Measurements from ENCODE around the gene DNAH8. TPM values are rescaled to one million over a fixed set of nuclear protein-coding genes. Genes with fewer than 3 reads are reported as not detected.

DNAH8 gene
- total RNA-seq, 1 experiment from 2014 or later = not detected

- ChIA-PET CTCF (no interaction called here), POLR2A (no interaction called here), RAD21 (ENCODE audit: low non-redundant PET in 1 of 2, low total read pairs in 2 of 2, uncharacterized antibody in 2 of 2, unreplicated experiment in 2 of 2) (no interaction called here)
- H4K20me1 ChIP-seq (ENCODE audit: insufficient read depth) = no peaks in the 10 kb centered on the region
- H3K4me3 ChIP-seq (replicated peaks in 1 of 2; ENCODE audit: low read depth in 1 of 2, low read length in 2 of 2) = no peak overlapping the region
- H3K9ac ChIP-seq (ENCODE audit: low read length) = no peak overlapping the region
- H3K9me2 ChIP-seq (ENCODE audit: insufficient read depth) = no peaks in the 10 kb centered on the region
- no peak overlapping the region for H3K4me2 ChIP-seq (ENCODE audit: low read length)
- BruUV-seq (replicated peaks) = no TSS peak
- no peak overlapping the region for H3K27ac ChIP-seq (ENCODE audit: low read depth, low read length)
- no peaks in the 10 kb centered on the region for H3K79me2 ChIP-seq (ENCODE audit: insufficient read depth, low read length)
- no peaks in the 10 kb centered on the region for H3K9me3 ChIP-seq (ENCODE audit: control insufficient read depth in 1 of 2, insufficient read depth in 1 of 2, low read depth in 1 of 2, low read length in 2 of 2)
- peaks cover 49% of the 10 kb centered on the region for H3K27me3 ChIP-seq (ENCODE audit: insufficient read depth, low read length)
- no peaks in the 10 kb centered on the region for H3K4me1 ChIP-seq (ENCODE audit: control insufficient read depth in 1 of 2, insufficient read depth in 2 of 2, low read length in 2 of 2)
- ATAC-seq = no peak
- DNase-seq (ENCODE audit: low read depth, low spot score) = no peak
- TF ChIP-seq ZNF274 (IDR thresholded peaks at IDR 0.05; ENCODE audit: low read depth, low read length) = no peak
- no peak for TF ChIP-seq SRF (IDR thresholded peaks at IDR 0.05; ENCODE audit: low read depth)
- no peak for TF ChIP-seq ZFX (IDR thresholded peaks at IDR 0.05)
- no peak for TF ChIP-seq EGR1 (IDR thresholded peaks at IDR 0.05; ENCODE audit: low read depth)
- no peak overlapping the region for H2AFZ ChIP-seq (ENCODE audit: low read depth, low read length, poor library complexity, severe bottlenecking)
- intact Hi-C loops (cut with micrococcal nuclease) = no loop called here
- no peaks in the 10 kb centered on the region for H3K36me3 ChIP-seq (ENCODE audit: control insufficient read depth in 1 of 2, insufficient read depth in 2 of 2, low read length in 2 of 2)
These were observed 253.6 kb downstream of the DNAH8 start for GRCh38 chr6:38968702-38969149.

DNA sequence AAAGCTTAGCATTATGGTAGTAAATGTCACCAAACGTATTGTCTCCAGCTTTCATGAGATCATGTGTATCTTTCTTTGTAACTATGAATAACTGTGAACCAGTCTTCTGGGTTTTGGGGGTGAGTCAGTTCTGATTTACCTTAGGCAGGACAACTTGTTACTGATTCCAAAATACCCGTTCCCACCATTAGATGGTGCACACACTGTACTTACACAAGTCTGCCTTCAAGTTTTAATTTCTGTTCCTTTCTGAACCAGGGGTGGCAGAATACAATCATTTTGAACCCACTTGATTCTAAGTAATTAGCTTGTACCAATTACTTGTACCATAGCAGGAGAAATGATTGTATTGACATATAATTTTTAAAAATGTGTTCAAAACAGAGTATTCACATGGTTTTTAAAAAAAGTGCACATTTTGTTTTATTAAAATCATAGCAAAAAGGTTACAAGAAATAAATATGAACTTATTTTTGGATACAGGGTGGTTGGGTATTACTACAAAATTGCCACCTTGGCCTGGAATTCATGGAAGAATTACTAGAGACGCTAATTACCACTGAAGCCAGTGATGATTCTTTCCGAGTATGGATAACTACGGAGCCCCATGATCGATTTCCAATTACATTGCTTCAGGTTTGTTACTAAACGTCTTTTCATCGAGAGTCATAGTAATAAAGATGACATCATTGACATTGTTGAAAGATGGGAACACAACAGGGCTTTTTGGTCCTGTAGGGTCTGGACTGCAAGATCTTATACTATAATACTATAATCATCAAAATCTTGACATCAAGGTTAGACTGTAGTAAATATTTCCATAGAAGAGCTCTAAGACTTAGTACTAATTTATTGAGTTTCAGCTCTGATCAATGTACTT lies 258.3 kb downstream of the DNAH8 start:
- POLR2A ChIA-PET = no interaction called here
- Histone ChIP-seq H2AFZ (ENCODE audit: low read depth, low read length, poor library complexity, severe bottlenecking) (no peak overlapping the region), H3K79me2 (ENCODE audit: insufficient read depth, low read length) (no peaks in the 10 kb centered on the region), H3K4me2 (ENCODE audit: low read length) (no peak overlapping the region), H3K9me2 (ENCODE audit: insufficient read depth) (no peaks in the 10 kb centered on the region), H4K20me1 (ENCODE audit: insufficient read depth) (no peaks in the 10 kb centered on the region), H3K27ac (ENCODE audit: low read depth, low read length) (no peak overlapping the region), H3K4me1 (ENCODE audit: control insufficient read depth in 1 of 2, insufficient read depth in 2 of 2, low read length in 2 of 2) (no peaks in the 10 kb centered on the region), H3K9ac (ENCODE audit: low read length) (no peak overlapping the region), H3K9me3 (ENCODE audit: control insufficient read depth in 1 of 2, insufficient read depth in 1 of 2, low read depth in 1 of 2, low read length in 2 of 2) (no peaks in the 10 kb centered on the region), H3K36me3 (ENCODE audit: control insufficient read depth in 1 of 2, insufficient read depth in 2 of 2, low read length in 2 of 2) (no peaks in the 10 kb centered on the region), H3K27me3 (ENCODE audit: insufficient read depth, low read length) (peaks cover 70% of the 10 kb centered on the region), H3K4me3 (replicated peaks in 1 of 2; ENCODE audit: low read depth in 1 of 2, low read length in 2 of 2) (no peak overlapping the region)
- CTCF ChIA-PET = interaction anchor here (0.7 to 1.8 kb wide), 8 partner anchors 10 to 337 kb away, joined by 3 to 11 read pairs (median 4); no protein-coding TSS in a partner anchor
- TF ChIP-seq, protein P1, sequence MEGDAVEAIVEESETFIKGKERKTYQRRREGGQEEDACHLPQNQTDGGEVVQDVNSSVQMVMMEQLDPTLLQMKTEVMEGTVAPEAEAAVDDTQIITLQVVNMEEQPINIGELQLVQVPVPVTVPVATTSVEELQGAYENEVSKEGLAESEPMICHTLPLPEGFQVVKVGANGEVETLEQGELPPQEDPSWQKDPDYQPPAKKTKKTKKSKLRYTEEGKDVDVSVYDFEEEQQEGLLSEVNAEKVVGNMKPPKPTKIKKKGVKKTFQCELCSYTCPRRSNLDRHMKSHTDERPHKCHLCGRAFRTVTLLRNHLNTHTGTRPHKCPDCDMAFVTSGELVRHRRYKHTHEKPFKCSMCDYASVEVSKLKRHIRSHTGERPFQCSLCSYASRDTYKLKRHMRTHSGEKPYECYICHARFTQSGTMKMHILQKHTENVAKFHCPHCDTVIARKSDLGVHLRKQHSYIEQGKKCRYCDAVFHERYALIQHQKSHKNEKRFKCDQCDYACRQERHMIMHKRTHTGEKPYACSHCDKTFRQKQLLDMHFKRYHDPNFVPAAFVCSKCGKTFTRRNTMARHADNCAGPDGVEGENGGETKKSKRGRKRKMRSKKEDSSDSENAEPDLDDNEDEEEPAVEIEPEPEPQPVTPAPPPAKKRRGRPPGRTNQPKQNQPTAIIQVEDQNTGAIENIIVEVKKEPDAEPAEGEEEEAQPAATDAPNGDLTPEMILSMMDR (IDR thresholded peaks at IDR 0.05 in 2 of 3, conservative IDR thresholded peaks at IDR 0.05 in 1 of 3; ENCODE audit: borderline replicate concordance in 1 of 3, insufficient read depth in 1 of 3, low read depth in 2 of 3, low read length in 2 of 3) = peak; percentile 65 to 83 (median 77)
- TF ChIP-seq YY1 (IDR thresholded peaks at IDR 0.05; ENCODE audit: extremely low read depth, insufficient replicate concordance, low read depth, low read length) (no peak), CEBPB (IDR thresholded peaks at IDR 0.05; ENCODE audit: low read depth) (no peak), EGR1 (IDR thresholded peaks at IDR 0.05; ENCODE audit: low read depth) (no peak), POLR2AphosphoS5 (IDR thresholded peaks at IDR 0.05; ENCODE audit: low read depth, low read length) (no peak), ZBTB33 (IDR thresholded peaks at IDR 0.05; ENCODE audit: extremely low read depth, insufficient replicate concordance, low read length) (no peak), CBX3 (IDR thresholded peaks at IDR 0.05; ENCODE audit: low read depth) (0 out of 2 replicates have a peak, but pooled peaks have one; percentile 23), RAD21 (IDR thresholded peaks at IDR 0.05; ENCODE audit: low read depth) (peak; percentile 67)
- TF ChIP-seq, protein P2, sequence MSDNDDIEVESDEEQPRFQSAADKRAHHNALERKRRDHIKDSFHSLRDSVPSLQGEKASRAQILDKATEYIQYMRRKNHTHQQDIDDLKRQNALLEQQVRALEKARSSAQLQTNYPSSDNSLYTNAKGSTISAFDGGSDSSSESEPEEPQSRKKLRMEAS (IDR thresholded peaks at IDR 0.05) = no peak
- ATAC-seq (peak; percentile 96), DNase-seq (ENCODE audit: low read depth, low spot score) (peak; percentile 72)
- no TSS peak for BruUV-seq (replicated peaks)
- RAD21 ChIA-PET (ENCODE audit: low non-redundant PET in 1 of 2, low total read pairs in 2 of 2, uncharacterized antibody in 2 of 2, unreplicated experiment in 2 of 2) = interaction anchor here in 1 of 2 experiments (0.9 kb wide), 1 partner anchor 101 kb away, joined by 3 read pairs; no protein-coding TSS in a partner anchor
- intact Hi-C loops (cut with micrococcal nuclease) = loop anchor here (1.0 to 5.0 kb wide), 3 partner anchors 129 to 337 kb away; no protein-coding TSS in a partner anchor
